Prostate gland (tissue), 2 donors: Measurements from ENCODE around the gene NRXN3.

ENCODE experiments used
- POLR2A ChIP-seq: fragments of 450-650 bp; IDR thresholded peaks from one replicate; pipeline ENCODE4 v1.6.1; 2016; ENCODE audit warnings: antibody characterized with exemption, mild to moderate bottlenecking
- POLR2AphosphoS5 ChIP-seq: sonication (generic); formaldehyde crosslinking; IDR thresholded peaks from one replicate; pipeline ENCODE4 v1.6.1; 2017; ENCODE audit warnings: antibody characterized with exemption
- TF ChIP-seq, protein P1 (sequence below), 4 experiments: fragments of 200-600 bp in 2 of 4; fragments of 450-650 bp in 2 of 4; sonication (generic) in 2 of 4; IDR thresholded peaks; 1 replicate in 3 of 4; 2 replicates in 1 of 4; pipeline ENCODE4 v1.5.1; 2016 to 2019; ENCODE audit warnings: antibody characterized with exemption in 4 of 4, mild to moderate bottlenecking in 2 of 4, moderate library complexity in 2 of 4

DNA sequence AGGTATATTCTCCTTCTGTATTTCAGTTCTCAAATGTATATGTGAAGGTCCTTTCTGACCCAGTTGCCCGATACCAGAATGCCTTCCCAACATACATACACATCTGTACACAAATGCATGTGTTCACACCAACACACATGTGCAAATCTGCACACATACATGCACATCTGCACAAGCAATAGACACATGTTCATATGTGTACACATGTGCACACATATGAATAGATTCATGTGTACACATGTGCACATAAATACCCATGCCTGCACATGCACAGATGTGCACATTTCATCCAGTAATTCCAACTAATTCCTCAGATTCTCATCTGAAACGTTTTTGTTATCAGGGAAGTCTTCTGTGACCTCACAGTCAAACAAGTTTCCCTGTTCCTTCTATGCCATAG is 933.6 kb downstream of the NRXN3 start:
- TF ChIP-seq POLR2AphosphoS5 = no peak
- TF ChIP-seq, protein P1, sequence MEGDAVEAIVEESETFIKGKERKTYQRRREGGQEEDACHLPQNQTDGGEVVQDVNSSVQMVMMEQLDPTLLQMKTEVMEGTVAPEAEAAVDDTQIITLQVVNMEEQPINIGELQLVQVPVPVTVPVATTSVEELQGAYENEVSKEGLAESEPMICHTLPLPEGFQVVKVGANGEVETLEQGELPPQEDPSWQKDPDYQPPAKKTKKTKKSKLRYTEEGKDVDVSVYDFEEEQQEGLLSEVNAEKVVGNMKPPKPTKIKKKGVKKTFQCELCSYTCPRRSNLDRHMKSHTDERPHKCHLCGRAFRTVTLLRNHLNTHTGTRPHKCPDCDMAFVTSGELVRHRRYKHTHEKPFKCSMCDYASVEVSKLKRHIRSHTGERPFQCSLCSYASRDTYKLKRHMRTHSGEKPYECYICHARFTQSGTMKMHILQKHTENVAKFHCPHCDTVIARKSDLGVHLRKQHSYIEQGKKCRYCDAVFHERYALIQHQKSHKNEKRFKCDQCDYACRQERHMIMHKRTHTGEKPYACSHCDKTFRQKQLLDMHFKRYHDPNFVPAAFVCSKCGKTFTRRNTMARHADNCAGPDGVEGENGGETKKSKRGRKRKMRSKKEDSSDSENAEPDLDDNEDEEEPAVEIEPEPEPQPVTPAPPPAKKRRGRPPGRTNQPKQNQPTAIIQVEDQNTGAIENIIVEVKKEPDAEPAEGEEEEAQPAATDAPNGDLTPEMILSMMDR (IDR thresholded peaks at IDR 0.05) = no peak
- TF ChIP-seq POLR2A = no peak
